ENCODE measurements around the gene HIC2.

The HIC2 gene

DNA sequence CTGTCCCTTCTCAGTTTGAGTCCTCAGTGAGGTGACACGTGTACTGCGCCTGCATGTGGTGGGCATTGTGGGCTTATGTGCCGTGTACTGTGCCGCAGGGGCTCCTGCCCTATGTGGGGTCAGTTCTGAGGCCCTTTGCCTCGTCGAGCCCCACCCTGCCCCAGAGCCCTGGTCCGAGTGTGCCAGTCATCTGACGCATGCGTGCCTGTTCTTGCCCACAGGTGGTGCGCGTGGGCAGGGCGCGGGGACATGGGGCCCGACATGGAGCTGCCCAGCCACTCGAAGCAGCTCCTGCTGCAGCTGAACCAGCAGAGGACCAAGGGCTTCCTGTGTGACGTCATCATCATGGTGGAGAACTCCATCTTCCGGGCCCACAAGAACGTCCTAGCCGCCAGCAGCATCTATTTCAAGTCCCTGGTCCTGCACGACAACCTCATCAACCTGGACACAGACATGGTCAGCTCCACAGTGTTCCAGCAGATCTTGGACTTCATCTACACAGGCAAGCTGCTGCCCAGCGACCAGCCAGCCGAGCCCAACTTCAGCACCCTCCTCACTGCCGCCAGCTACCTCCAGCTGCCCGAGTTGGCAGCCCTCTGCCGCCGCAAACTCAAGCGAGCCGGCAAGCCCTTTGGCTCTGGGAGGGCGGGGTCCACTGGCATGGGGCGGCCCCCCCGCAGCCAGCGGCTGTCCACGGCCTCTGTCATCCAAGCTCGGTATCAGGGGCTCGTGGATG lies 27.7 kb downstream of the HIC2 start:
- in situ Hi-C loops (cut with HindIII; ENCODE audit: low pct_unique_long_range_greater_than_20kb, low sequenced_read_pairs): no loop called here
- DNase-seq (ENCODE audit: low read depth in 1 of 2, low spot score in 1 of 2): no peak
- TF ChIP-seq JUND (IDR thresholded peaks at IDR 0.05; ENCODE audit: low read depth): no peak

DNA sequence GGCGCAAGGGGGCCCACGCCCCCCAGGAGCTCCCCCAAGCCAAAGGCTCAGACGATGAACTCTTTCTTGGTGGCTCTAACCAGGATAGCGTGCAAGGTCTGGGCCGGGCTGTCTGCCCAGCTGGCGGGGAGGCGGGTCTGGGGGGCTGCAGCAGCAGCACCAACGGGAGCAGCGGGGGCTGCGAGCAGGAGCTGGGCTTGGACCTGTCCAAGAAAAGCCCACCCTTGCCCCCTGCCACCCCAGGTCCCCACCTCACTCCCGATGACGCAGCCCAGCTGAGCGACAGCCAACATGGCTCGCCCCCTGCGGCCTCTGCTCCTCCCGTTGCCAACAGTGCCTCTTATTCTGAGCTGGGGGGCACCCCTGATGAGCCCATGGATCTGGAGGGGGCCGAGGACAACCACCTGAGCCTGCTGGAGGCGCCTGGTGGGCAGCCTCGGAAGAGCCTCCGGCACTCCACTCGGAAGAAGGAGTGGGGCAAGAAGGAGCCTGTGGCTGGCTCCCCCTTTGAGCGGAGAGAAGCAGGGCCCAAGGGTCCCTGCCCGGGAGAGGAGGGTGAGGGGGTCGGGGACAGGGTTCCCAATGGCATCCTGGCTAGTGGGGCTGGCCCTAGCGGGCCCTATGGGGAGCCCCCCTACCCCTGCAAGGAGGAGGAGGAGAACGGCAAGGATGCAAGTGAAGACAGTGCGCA lies 28.4 kb downstream of the HIC2 start:
- no peak for TF ChIP-seq JUND (IDR thresholded peaks at IDR 0.05; ENCODE audit: low read depth)
- DNase-seq (ENCODE audit: low read depth in 1 of 2, low spot score in 1 of 2): no peak
- in situ Hi-C loops (cut with HindIII; ENCODE audit: low pct_unique_long_range_greater_than_20kb, low sequenced_read_pairs): no loop called here

DNA sequence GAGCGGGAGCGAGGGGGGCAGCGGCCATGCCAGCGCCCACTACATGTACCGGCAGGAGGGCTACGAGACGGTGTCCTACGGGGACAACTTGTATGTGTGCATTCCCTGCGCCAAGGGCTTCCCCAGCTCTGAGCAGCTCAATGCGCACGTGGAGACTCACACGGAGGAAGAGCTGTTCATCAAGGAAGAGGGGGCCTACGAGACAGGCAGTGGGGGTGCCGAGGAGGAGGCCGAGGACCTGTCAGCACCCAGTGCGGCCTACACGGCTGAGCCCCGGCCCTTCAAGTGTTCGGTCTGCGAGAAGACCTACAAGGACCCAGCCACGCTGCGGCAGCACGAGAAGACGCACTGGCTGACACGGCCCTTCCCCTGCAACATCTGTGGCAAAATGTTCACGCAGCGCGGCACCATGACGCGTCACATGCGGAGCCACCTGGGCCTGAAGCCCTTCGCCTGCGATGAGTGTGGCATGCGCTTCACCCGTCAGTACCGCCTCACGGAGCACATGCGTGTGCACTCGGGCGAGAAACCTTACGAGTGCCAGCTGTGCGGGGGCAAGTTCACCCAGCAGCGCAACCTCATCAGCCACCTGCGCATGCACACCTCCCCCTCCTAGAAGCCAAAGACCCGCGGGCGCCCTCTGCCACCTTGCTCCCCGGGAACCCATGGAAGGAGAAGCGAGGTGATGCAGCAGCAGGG lies 29.1 kb downstream of the HIC2 start:
- in situ Hi-C loops (cut with HindIII; ENCODE audit: low pct_unique_long_range_greater_than_20kb, low sequenced_read_pairs): no loop called here
- DNase-seq (ENCODE audit: low read depth in 1 of 2, low spot score in 1 of 2): no peak
- no peak for TF ChIP-seq JUND (IDR thresholded peaks at IDR 0.05; ENCODE audit: low read depth)

DNA sequence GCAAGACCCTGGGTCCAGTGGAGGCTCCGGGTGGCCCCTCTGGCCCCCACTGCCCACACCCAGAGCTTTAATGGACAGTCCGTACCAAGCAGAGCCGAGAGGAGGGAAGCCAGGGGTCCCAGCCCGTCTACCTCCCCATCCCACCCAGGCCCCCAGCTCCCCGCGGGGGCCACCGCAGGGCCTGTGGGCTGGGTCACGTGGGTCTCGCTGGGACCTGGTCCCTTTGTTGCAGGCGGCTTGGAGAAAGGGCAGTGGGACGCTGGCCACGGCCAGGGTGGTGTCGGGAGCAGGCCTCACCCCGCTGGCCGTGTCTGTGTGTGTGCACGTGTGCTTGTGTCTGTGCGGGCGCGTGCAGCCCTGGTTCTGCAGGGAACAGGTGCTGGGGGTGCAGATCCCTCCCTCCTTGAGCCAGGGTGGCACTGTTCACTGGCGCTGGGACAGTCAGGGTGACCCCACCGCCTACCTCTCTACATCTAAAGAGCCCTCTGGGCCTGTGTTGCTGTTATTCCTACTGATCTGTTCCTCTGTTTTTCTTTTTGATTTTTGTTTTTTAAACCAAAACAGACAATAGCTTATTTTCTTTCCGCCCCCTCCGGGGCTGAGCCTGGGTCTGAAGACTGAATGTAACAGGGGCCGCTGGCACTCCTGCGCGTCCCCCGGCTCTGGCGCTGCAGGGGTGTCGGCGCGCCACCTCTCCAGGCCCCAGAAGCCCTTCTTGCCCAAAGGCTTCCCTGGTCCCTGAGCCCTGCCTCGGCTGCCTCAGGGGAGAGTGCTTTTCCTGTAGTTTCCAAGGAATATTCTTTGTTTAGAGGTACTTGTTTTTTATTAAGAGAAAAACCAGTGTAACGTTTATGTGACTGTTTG lies 29.9 kb downstream of the HIC2 start:
- DNase-seq (ENCODE audit: low read depth in 1 of 2, low spot score in 1 of 2): no peak
- TF ChIP-seq JUND (IDR thresholded peaks at IDR 0.05; ENCODE audit: low read depth): no peak
- in situ Hi-C loops (cut with HindIII; ENCODE audit: low pct_unique_long_range_greater_than_20kb, low sequenced_read_pairs): no loop called here

DNA sequence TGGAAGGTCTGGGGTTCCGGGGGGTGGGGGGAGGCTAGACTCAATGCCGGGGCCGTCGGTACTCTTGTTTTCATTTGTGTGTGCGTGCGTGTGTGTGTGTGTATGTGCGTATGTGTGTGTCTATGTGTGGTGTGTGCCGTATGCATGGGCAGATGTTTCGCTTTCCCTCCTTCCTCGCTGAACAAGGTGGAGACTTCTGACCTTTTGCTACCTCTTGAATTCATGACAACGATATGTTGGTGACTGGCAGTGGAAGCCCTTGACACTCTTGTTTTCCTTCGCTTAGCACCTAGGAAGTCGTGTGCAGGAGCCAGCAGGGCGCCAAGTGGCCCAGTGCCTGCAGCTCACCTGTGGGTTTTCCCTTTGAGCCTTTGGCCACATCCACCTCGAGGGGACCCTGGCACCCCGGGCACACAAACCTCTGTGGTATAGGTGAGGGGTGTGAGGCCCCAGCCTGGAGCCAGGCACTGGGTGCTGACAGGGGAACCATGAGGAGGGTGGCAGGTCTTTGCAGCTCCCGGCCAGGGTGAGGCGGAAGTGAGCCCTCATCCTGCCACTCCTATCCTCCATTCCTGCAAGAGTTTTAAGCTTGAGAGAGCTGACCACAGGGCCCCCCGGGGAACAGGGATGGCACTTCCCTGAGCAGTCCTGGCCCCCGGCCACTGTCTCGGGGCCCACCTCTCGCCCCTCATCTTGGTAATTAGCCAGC lies 30.7 kb downstream of the HIC2 start:
- no peak for TF ChIP-seq JUND (IDR thresholded peaks at IDR 0.05; ENCODE audit: low read depth)
- in situ Hi-C loops (cut with HindIII; ENCODE audit: low pct_unique_long_range_greater_than_20kb, low sequenced_read_pairs): no loop called here
- DNase-seq (ENCODE audit: low read depth in 1 of 2, low spot score in 1 of 2): no peak

DNA sequence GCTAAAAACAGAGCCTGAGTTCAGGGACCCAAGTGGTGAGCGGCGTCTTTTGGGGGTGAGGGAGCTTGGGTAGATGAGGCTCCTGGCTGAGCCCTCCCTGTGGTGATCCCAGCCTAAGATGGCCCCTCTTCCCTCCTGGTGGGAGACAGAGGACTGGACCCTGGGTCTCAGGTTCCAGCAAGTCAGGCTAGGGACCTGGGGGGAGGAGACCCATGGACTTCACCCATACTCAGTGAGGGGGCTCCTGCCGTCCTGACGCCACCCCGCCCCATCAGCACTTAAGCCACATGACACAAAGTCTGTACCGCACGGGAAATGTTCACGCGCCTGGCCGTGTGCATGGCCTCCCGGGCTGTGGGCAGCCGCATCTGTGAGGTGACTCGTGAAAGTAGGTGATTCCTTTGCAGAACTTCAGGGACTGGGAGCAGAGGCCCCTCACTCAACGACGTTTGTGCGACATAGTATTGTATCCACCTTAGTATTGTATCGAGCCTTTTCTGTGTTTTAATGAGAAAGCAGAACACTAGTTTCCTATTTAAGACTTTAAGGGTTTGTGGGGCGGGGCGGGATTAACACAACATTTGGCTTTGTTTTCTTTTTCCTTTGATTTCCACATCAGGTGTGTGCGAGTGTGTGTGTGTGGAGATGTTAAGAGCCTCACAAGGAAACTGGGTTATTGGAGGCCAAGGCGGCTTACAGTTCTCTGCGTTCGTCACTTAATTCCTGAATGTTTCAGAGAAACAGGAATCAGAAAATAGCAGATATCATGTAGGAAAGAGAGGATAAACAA lies 31.7 kb downstream of the HIC2 start:
- TF ChIP-seq JUND (IDR thresholded peaks at IDR 0.05; ENCODE audit: low read depth): no peak
- DNase-seq (ENCODE audit: low read depth in 1 of 2, low spot score in 1 of 2): no peak
- in situ Hi-C loops (cut with HindIII; ENCODE audit: low pct_unique_long_range_greater_than_20kb, low sequenced_read_pairs): no loop called here

DNA sequence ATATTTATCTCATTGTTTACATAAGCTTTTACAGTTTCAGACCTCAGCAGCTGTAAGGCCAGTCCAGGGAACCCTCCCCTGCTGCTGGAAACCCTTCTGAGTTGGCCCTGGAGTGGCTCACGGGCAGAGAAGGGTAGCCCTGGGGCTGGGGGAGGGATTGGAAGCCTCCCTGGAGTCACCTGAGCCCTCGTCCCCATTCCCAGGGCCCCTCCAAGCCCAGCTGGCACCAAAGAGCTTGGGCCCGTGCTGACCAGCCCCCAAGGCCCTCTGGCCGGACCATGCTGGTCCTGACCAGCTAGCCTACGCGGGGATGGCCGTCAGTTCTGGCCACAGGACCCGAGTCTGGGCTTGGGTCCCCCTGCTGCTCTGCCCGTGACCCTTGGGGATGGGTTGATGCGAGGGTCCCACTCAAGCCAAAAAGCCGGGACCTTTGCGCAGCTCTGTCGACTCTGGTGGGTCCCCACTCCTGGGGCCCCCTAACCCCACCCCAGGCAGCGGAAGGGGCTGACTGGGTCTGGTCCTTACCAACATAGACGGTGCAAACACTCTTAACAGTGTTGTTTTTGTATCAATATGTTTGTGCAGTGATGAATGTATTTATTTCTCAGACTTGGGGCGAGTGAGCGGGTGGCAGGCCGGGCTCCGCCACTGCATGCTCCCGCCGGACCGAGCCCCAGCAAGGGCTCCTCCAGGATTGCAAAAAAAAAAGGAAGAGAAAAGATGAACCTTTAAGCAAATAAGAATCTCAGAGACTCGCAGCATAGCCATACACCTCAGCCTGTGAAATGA lies 32.6 kb downstream of the HIC2 start:
- in situ Hi-C loops (cut with HindIII; ENCODE audit: low pct_unique_long_range_greater_than_20kb, low sequenced_read_pairs): no loop called here
- no peak for TF ChIP-seq JUND (IDR thresholded peaks at IDR 0.05; ENCODE audit: low read depth)
- DNase-seq (ENCODE audit: low read depth in 1 of 2, low spot score in 1 of 2): no peak

DNA sequence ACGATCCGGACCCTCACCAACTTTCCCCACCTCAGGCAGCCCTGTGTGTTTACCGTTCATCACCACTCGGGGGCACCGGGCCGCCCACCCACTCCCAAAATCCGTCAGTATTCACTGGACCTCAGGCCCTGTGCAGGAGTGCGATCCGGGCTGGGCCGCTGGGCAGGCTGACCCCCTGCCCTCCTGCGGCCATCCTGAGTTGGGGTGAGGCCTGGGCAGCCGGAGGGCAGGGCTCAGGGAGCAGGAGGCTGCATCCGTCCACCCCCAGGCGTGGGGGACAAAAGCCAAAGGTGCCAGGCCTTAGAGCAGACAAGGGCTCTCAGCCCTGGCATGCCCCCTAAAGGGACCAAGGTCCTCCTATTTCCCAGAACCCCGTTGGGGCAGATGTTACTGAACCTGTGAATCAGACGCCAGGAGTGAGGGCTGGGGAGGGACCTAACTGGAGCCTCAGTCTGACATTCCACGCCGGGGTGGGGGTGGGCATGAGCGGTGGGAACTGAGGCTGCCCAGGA lies 33.2 kb downstream of the HIC2 start:
- DNase-seq (ENCODE audit: low read depth in 1 of 2, low spot score in 1 of 2): no peak
- in situ Hi-C loops (cut with HindIII; ENCODE audit: low pct_unique_long_range_greater_than_20kb, low sequenced_read_pairs): no loop called here
- no peak for TF ChIP-seq JUND (IDR thresholded peaks at IDR 0.05; ENCODE audit: low read depth)

DNA sequence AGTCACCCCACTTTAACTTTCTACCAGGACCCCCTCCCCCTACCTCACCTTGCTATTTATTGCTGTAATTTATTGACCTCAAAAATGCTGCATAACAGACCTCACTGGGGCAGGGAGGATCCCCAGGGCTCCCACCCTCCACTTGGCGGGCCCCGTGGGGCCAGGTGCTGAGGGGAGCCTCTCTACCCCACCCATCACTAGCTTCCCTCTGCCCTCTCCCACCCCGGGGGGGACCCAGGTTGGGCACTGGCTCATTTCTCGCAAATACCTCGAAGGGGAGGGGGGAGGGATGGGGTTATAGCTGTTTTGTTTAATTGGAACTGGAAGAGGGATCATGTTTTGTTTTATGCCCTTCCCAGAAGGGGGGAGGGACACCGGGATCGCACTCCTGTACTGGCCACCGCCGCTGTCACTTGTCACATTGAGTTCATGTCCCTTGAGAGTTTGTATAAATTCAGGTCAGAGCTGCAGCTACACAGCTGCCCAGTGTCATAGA lies 33.7 kb downstream of the HIC2 start:
- no peak for TF ChIP-seq JUND (IDR thresholded peaks at IDR 0.05; ENCODE audit: low read depth)
- in situ Hi-C loops (cut with HindIII; ENCODE audit: low pct_unique_long_range_greater_than_20kb, low sequenced_read_pairs): no loop called here
- DNase-seq (ENCODE audit: low read depth in 1 of 2, low spot score in 1 of 2): no peak
